Psoas muscle (tissue), 8 donors: ENCODE results near the gene ADGRD2. TPM values are rescaled to one million over a fixed set of nuclear protein-coding genes. Genes with fewer than 3 reads are reported as not detected.

ENCODE experiments used
- ATAC-seq, 4 donors: fragments of 200-7000 bp; cut with Tn5 transposase; one replicate each; pipeline ENCODE4 v1.9.1; 2020; ENCODE audit warnings: moderate library complexity in 3 of 4, mild to moderate bottlenecking in 2 of 4
- DNase-seq, 2 donors: peaks; one replicate each; pipeline ENCODE4 v3.0.0-alpha.2; 2020
- H3K27ac ChIP-seq: fragments of 200-600 bp; one replicate; pipeline ENCODE4 v1.8.0; 2022
- H3K27me3 ChIP-seq, 3 donors: fragments of 200-600 bp in 1 of 3; one replicate each; pipeline versions ENCODE4 v1.6.1 to v1.8.0; 2013 to 2022; ENCODE audit warnings: low read length in 2 of 3, mild to moderate bottlenecking in 2 of 3, moderate library complexity in 1 of 3; ENCODE audit not compliant: insufficient read depth in 3 of 3
- H3K36me3 ChIP-seq, 2 donors: fragments of 200-600 bp in 1 of 2; one replicate each; pipeline versions ENCODE4 v1.6.1 to v1.8.0; 2013 to 2022; ENCODE audit warnings: low read depth in 1 of 2, mild to moderate bottlenecking in 1 of 2, moderate library complexity in 1 of 2; ENCODE audit not compliant: insufficient read depth in 1 of 2
- H3K4me1 ChIP-seq: fragments of 200-600 bp; one replicate; pipeline ENCODE4 v1.8.0; 2022
- H3K4me3 ChIP-seq: fragments of 200-600 bp; one replicate; pipeline ENCODE4 v1.8.0; 2022; ENCODE audit warnings: mild to moderate bottlenecking
- H3K9me3 ChIP-seq: fragments of 200-600 bp; one replicate; pipeline ENCODE4 v1.8.0; 2022
- CTCF ChIP-seq: fragments of 200-600 bp; IDR thresholded peaks from one replicate; pipeline ENCODE4 v1.8.0; 2022; ENCODE audit warnings: antibody characterized with exemption
- WGBS, 3 donors: extraction: QIAGEN DNeasy Blood & Tissue Kit; methylation state at CpG; one replicate each; pipeline versions ENCODE4 v1.1.6 to v1.1.7; 2013; 5-methylcytosine and 5-hydroxymethylcytosine counted together
- intact Hi-C, 2 donors: fragments of 100-400 bp; cut with DNase I; formaldehyde crosslinking; loops; one replicate each; pipeline versions ENCODE4 v1.11.0 to v1.14.2; 2022
- polyA plus RNA-seq, 3 donors: library from polyadenylated mRNA; stranded (reverse); fragments of 200-250 nt; gene quantifications; one replicate each; pipeline ENCODE4 v1.2.3, GENCODE V29; 2013
- total RNA-seq, 4 donors: library from RNA; stranded (reverse); fragmentation: NEBNext Ultra II Directional in 2 of 4; extraction: Animal tissue kit (Norgen Biotek cat#: 25700) in 2 of 4; gene quantifications; one replicate each; pipeline versions ENCODE4 v1.2.1 to v1.2.4, GENCODE V29; 2021 to 2023
- donor health status: healthy with polysubstance abuse.
- donor health status: DM: no; HTN: no; CAD: no; lungs with moderate emphysema.
- donor health status: Bipolar disorder and iron deficiency.
- donor health status: healthy.
- donor health status: DM: yes; HTN: yes; CAD: no.
- donor health status: DM: no; HTN: no; CAD: no.
- donor health status: DM: no; HTN: no; CAD: no.
- donor health status: DM: yes; HTN: yes; CAD: no.

ADGRD2 gene
- total and polyA plus RNA-seq, 7 donors = not detected

- Histone ChIP-seq H3K36me3 (no peaks in the 10 kb centered on the region), H3K27ac (no peak overlapping the region), H3K4me3 (no peak overlapping the region), H3K9me3 (no peaks in the 10 kb centered on the region), H3K27me3 (peaks cover 0 to 50% (median 24%) of the 10 kb centered on the region in 3 donors), H3K4me1 (no peaks in the 10 kb centered on the region)
- intact Hi-C loops = no loop called here
- ATAC-seq (no peak), DNase-seq (no peak)
- TF ChIP-seq CTCF = no peak
- 73 to 78% (median 74%) methylated on average over 9 of the region's 9 CpGs for WGBS, 3 donors
Observed at GRCh38 chr9:124454296-124454695, 4.0 kb downstream of the ADGRD2 start.

GRCh38 chr9:124454791-124455443, 4.7 kb downstream of the ADGRD2 start:
- Histone ChIP-seq H3K36me3 (no peaks in the 10 kb centered on the region), H3K27ac (no peak overlapping the region), H3K4me3 (no peak overlapping the region), H3K9me3 (no peaks in the 10 kb centered on the region), H3K27me3 (peaks cover 0 to 44% (median 20%) of the 10 kb centered on the region in 3 donors), H3K4me1 (no peaks in the 10 kb centered on the region)
- 75 to 79% (median 76%) methylated on average over 14 of the region's 14 CpGs for WGBS, 3 donors
- TF ChIP-seq CTCF = no peak
- intact Hi-C loops = no loop called here
- no peak for ATAC-seq
- DNase-seq = no peak

GRCh38 chr9:124455820-124456219, 5.6 kb downstream of the ADGRD2 start:
- peaks cover 0 to 35% (median 16%) of the 10 kb centered on the region in 3 donors for H3K27me3 ChIP-seq
- H3K4me1 ChIP-seq = no peaks in the 10 kb centered on the region
- 72 to 83% (median 79%) methylated on average over 7 of the region's 7 CpGs for WGBS, 3 donors
- H3K9me3 ChIP-seq = no peaks in the 10 kb centered on the region
- TF ChIP-seq CTCF = no peak
- ATAC-seq = no peak
- DNase-seq = no peak
- intact Hi-C loops = no loop called here
- H3K27ac ChIP-seq = no peak overlapping the region
- no peak overlapping the region for H3K4me3 ChIP-seq
- no peaks in the 10 kb centered on the region for H3K36me3 ChIP-seq

DNA sequence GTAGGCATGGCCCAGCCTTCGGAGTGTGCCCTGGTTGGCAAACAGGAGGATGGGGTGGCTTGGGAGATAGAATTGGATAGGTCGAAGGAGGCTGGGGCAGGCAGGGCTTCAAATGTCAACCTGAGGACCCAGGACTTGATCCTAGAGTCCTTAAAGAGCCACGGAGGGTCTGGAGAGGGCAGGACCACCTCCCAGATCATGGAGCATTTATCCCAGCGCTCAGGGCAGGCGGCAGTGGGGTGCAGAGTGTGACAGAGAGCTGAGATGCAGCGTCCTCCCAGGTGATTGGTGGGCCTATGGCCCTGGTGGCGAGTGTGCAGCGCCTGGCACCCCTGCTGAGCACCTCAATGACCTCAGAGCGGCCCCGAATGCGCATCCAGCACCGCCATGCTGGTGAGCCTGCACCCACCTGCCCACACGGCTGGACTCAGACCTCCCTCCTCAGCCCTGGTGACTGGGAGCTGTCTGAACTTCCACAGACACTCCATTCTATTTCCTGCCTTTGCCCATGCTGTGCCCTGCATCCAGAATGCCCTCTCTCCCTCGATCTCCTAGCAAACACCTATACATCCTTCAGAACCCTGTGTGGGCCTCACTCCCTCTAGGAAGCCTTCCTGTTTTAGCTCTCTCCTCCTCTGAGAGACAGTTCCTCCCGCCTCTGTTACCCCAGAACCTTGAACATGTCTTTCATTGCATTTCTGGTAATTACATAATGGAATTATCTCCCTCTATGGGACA, 6.3 kb downstream of the ADGRD2 start:
- Histone ChIP-seq H3K4me1 (no peaks in the 10 kb centered on the region), H3K27me3 (peaks cover 0 to 29% (median 11%) of the 10 kb centered on the region in 3 donors), H3K36me3 (no peaks in the 10 kb centered on the region), H3K9me3 (no peaks in the 10 kb centered on the region), H3K27ac (no peak overlapping the region), H3K4me3 (no peak overlapping the region)
- no peak for DNase-seq
- TF ChIP-seq CTCF = no peak
- no peak for ATAC-seq
- 69 to 75% (median 72%) methylated on average over 15 of the region's 15 CpGs for WGBS, 3 donors
- intact Hi-C loops = no loop called here
